Measurements from ENCODE around the gene KCNA1.

DNA sequence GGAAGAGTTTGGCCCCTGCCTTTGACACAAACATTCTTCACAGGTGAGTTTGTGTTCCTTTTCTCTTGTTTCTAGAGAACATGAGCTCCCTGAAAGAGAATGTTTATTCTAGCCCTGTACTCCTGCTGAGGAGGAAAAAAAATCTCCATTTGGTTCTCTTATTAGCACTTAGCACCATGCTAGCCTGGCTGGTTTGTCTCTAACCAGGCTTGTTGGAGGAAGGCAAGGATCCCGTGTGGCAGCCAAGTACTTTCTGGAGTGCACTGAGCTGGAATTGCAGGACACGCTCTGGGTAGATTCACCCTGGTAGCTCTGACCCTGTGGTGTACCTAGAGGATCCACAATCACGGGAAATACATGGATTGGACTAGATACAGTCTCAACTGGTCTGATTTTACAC is 41.9 kb downstream of the KCNA1 start:
- TF ChIP-seq POLR2A (IDR thresholded peaks at IDR 0.05), result no peak
- no peak for TF ChIP-seq CTCF (IDR thresholded peaks at IDR 0.05)
- TF ChIP-seq POLR2AphosphoS5 (IDR thresholded peaks at IDR 0.05), result no peak
